ENCODE results near the gene DENR.
"Not testable (repeated sequence)": the region's sequence is repeated elsewhere in the genome, so short reads cannot be mapped to it uniquely, and the experiment has no call there.

- not testable (repeated sequence) for TF ChIP-seq CTCF (IDR thresholded peaks at IDR 0.05; ENCODE audit: low read length); EZH2 (optimal IDR thresholded peaks at IDR 0.05; ENCODE audit: low read depth, low read length)
These were observed 43.3 kb upstream of the DENR start for GRCh38 chr12:122709287-122709686.
